ENCODE measurements around the gene PACSIN3.
A peak's percentile ranks its signal among the peaks of the same experiment; 100 is the strongest.

The PACSIN3 gene

GRCh38 chr11:47152126-47152952, 33.9 kb downstream of the PACSIN3 start:
- no peak for DNase-seq

DNA sequence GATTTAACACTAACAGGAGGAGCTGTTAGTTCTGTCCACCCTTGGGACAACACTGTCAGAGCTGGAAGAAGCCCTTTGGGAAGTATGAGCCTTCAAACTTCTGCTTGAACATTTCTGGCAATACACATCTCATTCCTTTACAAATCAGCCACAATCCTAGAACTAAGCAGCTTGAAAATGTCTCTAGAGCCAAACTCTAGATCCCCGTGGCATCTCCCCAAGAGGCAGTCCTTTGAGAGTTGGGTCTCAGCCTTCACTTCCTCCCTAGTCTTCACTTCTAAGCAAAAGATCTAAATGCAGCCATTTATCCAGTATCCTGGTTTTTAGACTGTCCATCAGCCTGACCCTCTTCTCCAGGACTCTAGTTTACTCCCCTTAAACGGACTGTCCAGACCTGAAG, 36.5 kb downstream of the PACSIN3 start:
- DNase-seq: no peak

- DNase-seq: peak; percentile 69
These were observed 37.2 kb downstream of the PACSIN3 start for GRCh38 chr11:47148903-47149531.

DNA sequence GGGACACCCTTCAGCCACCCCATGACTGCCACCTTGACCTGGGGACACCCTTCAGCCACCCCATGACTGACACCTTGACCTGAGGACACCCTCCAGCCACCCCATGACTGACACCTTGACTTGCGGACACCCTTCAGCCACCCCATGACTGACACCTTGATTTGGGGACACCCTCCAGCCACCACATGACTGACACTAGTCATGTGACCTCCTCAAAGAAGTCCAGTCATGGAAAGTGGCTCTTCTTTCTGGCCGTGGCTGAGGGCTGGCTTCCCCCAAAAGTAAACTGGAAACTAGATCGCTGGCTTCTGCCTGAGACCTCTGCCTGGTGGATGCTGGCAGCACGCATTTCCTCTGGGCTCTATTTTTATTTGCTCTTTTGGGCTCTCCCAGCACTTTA, 38.0 kb downstream of the PACSIN3 start:
- DNase-seq: no peak

- DNase-seq: no peak
These were observed 38.6 kb downstream of the PACSIN3 start for GRCh38 chr11:47147681-47148080.

DNA sequence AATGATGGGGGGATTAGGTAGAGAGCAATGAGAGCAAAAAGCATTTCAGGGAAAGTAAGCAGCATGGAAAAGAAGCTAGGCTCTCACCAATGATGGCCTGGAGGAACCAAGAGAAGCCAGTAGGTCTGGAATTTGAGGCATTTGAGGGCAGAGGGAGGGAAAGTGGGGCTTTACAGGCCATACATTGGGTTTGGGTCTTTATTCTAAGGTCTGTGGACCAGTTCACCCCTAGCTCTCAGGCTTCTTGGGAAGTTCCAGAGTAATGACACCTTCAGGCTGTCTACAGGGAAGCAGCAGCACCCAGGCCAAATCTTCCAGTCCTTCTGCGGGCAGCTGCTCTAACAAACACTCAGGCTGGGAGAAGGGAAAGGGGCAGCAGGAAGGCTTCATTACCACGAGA, 39.0 kb downstream of the PACSIN3 start:
- DNase-seq: no peak

GRCh38 chr11:47144541-47144940, 41.7 kb downstream of the PACSIN3 start:
- DNase-seq: no peak

DNA sequence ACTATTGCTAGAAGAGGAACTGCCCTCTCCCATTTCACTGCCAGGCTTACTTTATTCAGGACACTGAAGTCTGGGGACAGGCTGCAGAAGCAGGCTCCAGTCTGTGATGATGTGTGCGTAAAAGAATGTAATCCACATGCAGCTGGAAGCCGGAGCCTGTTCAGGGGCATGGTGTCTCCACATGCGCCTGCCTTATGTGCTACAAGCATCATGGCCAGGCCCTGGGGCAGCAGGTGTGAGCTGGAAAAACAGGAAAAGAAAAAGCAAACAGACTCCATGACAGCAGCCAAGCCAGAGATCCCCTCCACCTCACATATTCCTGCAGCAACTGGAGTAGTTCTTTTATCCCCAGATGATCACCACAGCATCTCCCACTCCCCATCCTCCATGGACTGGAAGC, 42.9 kb downstream of the PACSIN3 start:
- no peak for DNase-seq

- no peak for DNase-seq
These were observed 46.4 kb downstream of the PACSIN3 start for GRCh38 chr11:47139878-47140277.

DNA sequence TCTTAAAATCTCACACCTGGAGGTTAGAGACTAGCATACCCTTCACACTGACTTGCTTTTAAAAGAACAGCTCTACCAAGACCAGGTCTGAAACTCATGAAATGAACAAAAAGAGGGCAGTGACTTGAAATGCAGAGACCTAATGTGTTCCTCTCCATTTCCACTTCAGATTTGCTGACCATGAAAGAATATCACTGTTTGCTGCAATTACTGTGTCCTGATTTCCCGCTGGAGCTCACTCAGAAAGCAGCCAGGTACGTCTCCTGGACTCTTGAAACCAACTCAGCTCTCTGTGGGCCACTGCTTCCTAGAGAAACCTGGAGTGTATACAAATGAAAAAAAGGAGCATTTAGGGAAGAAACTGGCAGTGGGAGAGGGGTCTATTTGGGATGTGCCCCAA, 48.8 kb downstream of the PACSIN3 start:
- DNase-seq: no peak

DNA sequence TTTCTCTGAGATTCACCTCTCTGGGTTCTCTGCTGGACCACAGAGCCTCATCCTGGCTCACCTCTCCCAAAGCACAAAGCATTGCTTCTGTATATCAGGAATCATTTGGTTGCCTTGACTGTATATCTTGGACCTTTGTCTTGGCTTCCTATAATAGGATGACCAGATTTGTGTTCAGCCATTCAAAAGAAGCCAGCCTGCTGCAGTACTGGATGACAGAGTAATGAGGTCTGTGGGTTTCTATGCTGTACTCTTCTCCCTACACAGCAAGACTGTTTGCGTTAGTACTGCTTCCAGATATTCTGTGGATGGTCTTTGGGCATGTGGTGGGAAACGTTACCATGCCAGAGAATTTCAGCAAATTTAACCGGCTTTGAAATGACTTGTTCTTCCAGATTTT, 49.3 kb downstream of the PACSIN3 start:
- no peak for DNase-seq

DNA sequence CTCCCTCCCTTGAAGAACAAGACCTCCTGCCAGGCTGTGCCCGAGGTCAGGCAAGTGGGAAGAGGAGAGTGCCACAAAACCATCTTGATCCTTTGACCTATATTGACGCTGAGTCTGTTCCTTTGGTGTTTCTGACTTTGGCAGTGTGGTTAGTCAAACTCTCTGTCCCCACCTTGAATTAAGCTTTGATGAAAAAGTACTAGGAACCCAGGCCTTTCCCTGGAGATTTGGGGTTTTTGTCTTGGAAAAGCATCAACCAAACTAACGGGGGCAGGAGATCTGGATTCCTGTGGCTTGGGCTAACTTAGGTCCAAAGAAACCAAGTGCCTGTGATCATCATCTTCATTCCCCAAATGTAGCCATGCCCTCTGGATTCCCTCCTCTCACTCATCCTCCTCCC, 49.9 kb downstream of the PACSIN3 start:
- no peak for DNase-seq

DNA sequence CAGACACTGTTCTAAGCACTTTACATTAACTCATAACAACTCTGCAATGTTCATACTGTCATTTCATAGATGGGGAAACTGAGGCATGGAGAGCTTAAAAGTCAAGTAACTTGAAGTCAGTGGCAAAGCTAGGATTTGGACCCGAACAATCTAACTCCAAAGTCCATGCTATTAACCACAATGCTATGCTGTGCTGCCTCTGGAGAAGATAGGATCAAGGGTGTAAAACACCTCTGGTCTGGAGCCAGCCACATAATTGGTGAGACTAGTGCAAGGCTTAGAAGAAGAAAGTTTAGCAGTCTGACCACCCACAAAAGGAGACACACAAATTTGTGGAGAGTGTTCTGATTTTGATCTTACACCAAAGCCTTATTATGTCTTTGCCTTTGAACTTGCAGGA, 53.3 kb downstream of the PACSIN3 start:
- DNase-seq: no peak

GRCh38 chr11:47132490-47132889, 53.7 kb downstream of the PACSIN3 start:
- DNase-seq: no peak

DNA sequence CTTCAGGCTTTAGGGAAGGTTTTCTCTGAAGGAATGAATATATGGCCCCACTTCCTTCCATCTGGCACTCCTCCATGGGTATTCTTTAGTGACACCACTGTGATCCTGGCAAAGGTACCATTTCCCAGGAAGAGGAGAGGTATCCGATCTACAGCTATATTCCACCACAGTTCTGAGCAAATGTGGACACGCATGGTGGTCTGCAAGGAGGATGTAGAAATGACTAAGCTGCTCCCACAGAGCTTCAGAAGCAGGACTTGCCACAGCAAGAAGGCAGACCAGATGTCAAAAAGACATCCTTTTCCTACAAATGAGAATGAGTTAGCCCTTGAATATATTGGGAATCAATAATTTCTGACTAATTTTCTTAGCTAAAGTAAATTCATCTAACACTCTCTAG, 55.1 kb downstream of the PACSIN3 start:
- DNase-seq: no peak

- no peak for DNase-seq
These were observed 55.7 kb downstream of the PACSIN3 start for GRCh38 chr11:47130543-47130942.
